CD14-positive monocyte (primary cell): ENCODE results near the gene FDPS. TPM values are rescaled to one million over a fixed set of nuclear protein-coding genes. Genes with fewer than 3 reads are reported as not detected.

Experiments used
- DNase-seq, 3 donors: peaks; one replicate each; pipeline ENCODE4 v3.0.0-alpha.2; 2011 to 2022
- H2AFZ ChIP-seq: 2 replicates; pipeline ENCODE4 v1.6.0; 2012; ENCODE audit warnings: mild to moderate bottlenecking, low read depth, low read length, inconsistent platforms; ENCODE audit not compliant: insufficient read depth, poor library complexity, severe bottlenecking
- H3K27ac ChIP-seq, 2 donors: 1 replicate in 1 of 2; 2 replicates in 1 of 2; pipeline ENCODE4 v1.5.1; 2012 to 2013; ENCODE audit warnings: low read length in 2 of 2, control low read depth in 1 of 2, inconsistent platforms in 1 of 2, low read depth in 1 of 2, mild to moderate bottlenecking in 1 of 2
- H3K27me3 ChIP-seq, 2 donors: one replicate each; pipeline versions ENCODE4 v1.6.0 to v1.6.1; 2011 to 2013; ENCODE audit warnings: low read length in 2 of 2; ENCODE audit not compliant: control insufficient read depth in 2 of 2, insufficient read depth in 2 of 2
- H3K36me3 ChIP-seq, 2 donors: replicated peaks in 1 of 2; 1 replicate in 1 of 2; 2 replicates in 1 of 2; pipeline versions ENCODE4 v1.5.1 to v1.6.1; 2012 to 2013; ENCODE audit warnings: low read length in 2 of 2, control low read depth in 1 of 2, inconsistent platforms in 1 of 2, mild to moderate bottlenecking in 1 of 2; ENCODE audit not compliant: insufficient read depth in 2 of 2, control insufficient read depth in 1 of 2
- H3K4me1 ChIP-seq, 2 donors: 1 replicate in 1 of 2; 2 replicates in 1 of 2; pipeline versions ENCODE4 v1.5.1 to v1.6.1; 2012 to 2013; ENCODE audit warnings: low read length in 2 of 2, control low read depth in 1 of 2, inconsistent platforms in 1 of 2, mild to moderate bottlenecking in 1 of 2, moderate library complexity in 1 of 2; ENCODE audit not compliant: insufficient read depth in 2 of 2, control insufficient read depth in 1 of 2
- H3K4me2 ChIP-seq: replicated peaks from 2 replicates; pipeline ENCODE3; 2012; ENCODE audit warnings: low read length, moderate library complexity, mild to moderate bottlenecking; ENCODE audit not compliant: poor library complexity, severe bottlenecking; ENCODE audit errors: extremely low read depth
- H3K4me3 ChIP-seq, 3 experiments: fragments of 200-600 bp in 1 of 3; sonication (generic) in 1 of 3; replicated peaks in 1 of 3; 1 replicate in 2 of 3; 2 replicates in 1 of 3; pipeline ENCODE4 v1.5.1; 2011 to 2013; ENCODE audit warnings: low read length in 3 of 3, mild to moderate bottlenecking in 3 of 3, control low read depth in 2 of 3, low read depth in 2 of 3, inconsistent platforms in 1 of 3, moderate library complexity in 1 of 3
- H3K79me2 ChIP-seq: 2 replicates; pipeline ENCODE4 v1.6.0; 2012; ENCODE audit warnings: mild to moderate bottlenecking, control low read depth, inconsistent platforms, low read length, moderate library complexity; ENCODE audit not compliant: insufficient read depth
- H3K9ac ChIP-seq: 2 replicates; pipeline ENCODE4 v1.6.0; 2017; ENCODE audit warnings: low read length, mild to moderate bottlenecking; ENCODE audit not compliant: insufficient read depth, poor library complexity, severe bottlenecking
- H3K9me3 ChIP-seq, 2 donors: replicated peaks in 1 of 2; 1 replicate in 1 of 2; 2 replicates in 1 of 2; pipeline versions ENCODE4 v1.5.1 to v1.6.1; 2012 to 2013; ENCODE audit warnings: low read length in 2 of 2, control low read depth in 1 of 2; ENCODE audit not compliant: control insufficient read depth in 1 of 2, insufficient read depth in 1 of 2
- H4K20me1 ChIP-seq: 2 replicates; pipeline ENCODE4 v1.6.0; 2012; ENCODE audit warnings: mild to moderate bottlenecking, low read length, control low read depth, moderate library complexity; ENCODE audit not compliant: insufficient read depth
- H3K27ac Mint-ChIP-seq, 7 donors: one replicate each; pipeline ENCODE4 v1.8.0; 2020; ENCODE audit warnings: mild to moderate bottlenecking in 7 of 7, mixed read lengths in 7 of 7, moderate library complexity in 6 of 7, inconsistent platforms in 2 of 7
- H3K27me3 Mint-ChIP-seq, 3 donors: one replicate each; pipeline ENCODE4 v1.8.0; 2021 to 2022; ENCODE audit warnings: low read depth in 3 of 3, mild to moderate bottlenecking in 3 of 3, mixed read lengths in 3 of 3, moderate library complexity in 3 of 3, inconsistent platforms in 1 of 3
- H3K36me3 Mint-ChIP-seq, 2 donors: one replicate each; pipeline ENCODE4 v1.8.0; 2020; ENCODE audit warnings: mixed read lengths in 2 of 2, inconsistent platforms in 1 of 2, mild to moderate bottlenecking in 1 of 2
- H3K4me1 Mint-ChIP-seq: one replicate; pipeline ENCODE4 v1.8.0; 2020; ENCODE audit warnings: mild to moderate bottlenecking, mixed read lengths
- H3K4me3 Mint-ChIP-seq, 2 donors: one replicate each; pipeline ENCODE4 v1.8.0; 2020; ENCODE audit warnings: mild to moderate bottlenecking in 2 of 2, mixed read lengths in 2 of 2, moderate library complexity in 1 of 2
- H3K9me3 Mint-ChIP-seq, 7 donors: one replicate each; pipeline ENCODE4 v1.8.0; 2020 to 2022; ENCODE audit warnings: mixed read lengths in 7 of 7, mild to moderate bottlenecking in 6 of 7, moderate library complexity in 6 of 7, inconsistent platforms in 2 of 7
- WGBS: methylation state at CpG from one replicate; pipeline ENCODE4 v1.1.5; 2013; ENCODE audit warnings: missing lambda C conversion rate; ENCODE audit not compliant: insufficient coverage; 5-methylcytosine and 5-hydroxymethylcytosine counted together
- intact Hi-C, 2 donors: fragments of 100-400 bp; cut with micrococcal nuclease; formaldehyde crosslinking; loops; one replicate each; pipeline versions ENCODE4 v1.15.0 to v1.15.1; 2023
- polyA plus RNA-seq, 3 donors: library from polyadenylated mRNA; depleted of rRNA in 1 of 3; unstranded in 2 of 3; stranded (reverse) in 1 of 3; fragments of 300-500 nt in 2 of 3; fragments of >200 nt in 1 of 3; fragmentation: Illumina TruSeq in 2 of 3; gene quantifications; 1 replicate in 2 of 3; 2 replicates in 1 of 3; pipeline ENCODE4 v1.2.3, GENCODE V29; 2012 to 2021
- TF ChIP-seq, protein P1 (sequence below): fragments of 200-600 bp; IDR thresholded peaks from one replicate; pipeline ENCODE4 v1.8.0; 2022; ENCODE audit warnings: antibody characterized with exemption, mild to moderate bottlenecking

The FDPS gene
- polyA plus RNA-seq, 3 donors: 92.5 to 123 (median 117) TPM

DNA sequence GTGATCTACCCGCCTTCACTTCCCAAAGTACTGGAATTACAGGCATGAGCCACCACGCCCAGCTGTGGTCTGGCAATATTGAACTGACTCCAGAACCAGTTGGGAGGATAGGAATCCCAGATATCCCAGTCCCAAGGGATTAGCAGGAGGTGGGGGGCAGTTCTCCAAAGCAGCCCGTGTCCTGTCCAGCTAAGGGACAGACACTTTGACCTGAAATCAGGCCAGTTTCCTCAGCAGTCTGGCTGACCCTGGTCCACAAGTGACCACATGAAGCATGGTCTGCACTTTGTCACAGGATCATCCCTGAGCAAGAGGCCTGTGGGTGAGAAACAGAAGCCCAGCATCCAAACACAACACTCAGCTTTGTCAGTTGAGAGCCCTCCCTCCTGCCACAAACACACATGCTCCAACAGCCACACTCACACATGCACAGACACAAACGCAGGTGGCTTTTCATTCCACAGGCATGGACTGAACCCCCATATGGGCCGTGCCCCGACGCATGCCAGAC lies 2.7 kb upstream of the FDPS start:
- TF ChIP-seq, protein P1, sequence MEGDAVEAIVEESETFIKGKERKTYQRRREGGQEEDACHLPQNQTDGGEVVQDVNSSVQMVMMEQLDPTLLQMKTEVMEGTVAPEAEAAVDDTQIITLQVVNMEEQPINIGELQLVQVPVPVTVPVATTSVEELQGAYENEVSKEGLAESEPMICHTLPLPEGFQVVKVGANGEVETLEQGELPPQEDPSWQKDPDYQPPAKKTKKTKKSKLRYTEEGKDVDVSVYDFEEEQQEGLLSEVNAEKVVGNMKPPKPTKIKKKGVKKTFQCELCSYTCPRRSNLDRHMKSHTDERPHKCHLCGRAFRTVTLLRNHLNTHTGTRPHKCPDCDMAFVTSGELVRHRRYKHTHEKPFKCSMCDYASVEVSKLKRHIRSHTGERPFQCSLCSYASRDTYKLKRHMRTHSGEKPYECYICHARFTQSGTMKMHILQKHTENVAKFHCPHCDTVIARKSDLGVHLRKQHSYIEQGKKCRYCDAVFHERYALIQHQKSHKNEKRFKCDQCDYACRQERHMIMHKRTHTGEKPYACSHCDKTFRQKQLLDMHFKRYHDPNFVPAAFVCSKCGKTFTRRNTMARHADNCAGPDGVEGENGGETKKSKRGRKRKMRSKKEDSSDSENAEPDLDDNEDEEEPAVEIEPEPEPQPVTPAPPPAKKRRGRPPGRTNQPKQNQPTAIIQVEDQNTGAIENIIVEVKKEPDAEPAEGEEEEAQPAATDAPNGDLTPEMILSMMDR: no peak
- Mint-ChIP-seq H3K4me3 (no peak overlapping the region), H3K9me3 (no peaks in the 10 kb centered on the region), H3K4me1 (peaks cover 29% of the 10 kb centered on the region), H3K27me3 (peaks cover 2 to 6% (median 2%) of the 10 kb centered on the region in 3 donors), H3K36me3 (peaks cover 0 to 5% of the 10 kb centered on the region in 2 donors), H3K27ac (no peak overlapping the region)
- Histone ChIP-seq H3K4me2 (no peak overlapping the region), H3K79me2 (peaks cover 23% of the 10 kb centered on the region), H3K36me3 (no peaks in the 10 kb centered on the region), H4K20me1 (no peaks in the 10 kb centered on the region), H3K9ac (no peak overlapping the region), H3K27ac (no peak overlapping the region), H3K4me1 (peaks cover 19 to 23% of the 10 kb centered on the region in 2 donors), H2AFZ (no peak overlapping the region), H3K27me3 (no peaks in the 10 kb centered on the region), H3K4me3 (no peak overlapping the region), H3K9me3 (no peaks in the 10 kb centered on the region)
- intact Hi-C loops: loop anchor here in 1 of 2 donors (5.0 kb wide), 1 partner anchor 99 kb away; the partner anchor contains the start of genes MTX1 and THBS3
- DNase-seq: no peak
- 96% methylated on average over 4 of the region's 7 CpGs for WGBS

DNA sequence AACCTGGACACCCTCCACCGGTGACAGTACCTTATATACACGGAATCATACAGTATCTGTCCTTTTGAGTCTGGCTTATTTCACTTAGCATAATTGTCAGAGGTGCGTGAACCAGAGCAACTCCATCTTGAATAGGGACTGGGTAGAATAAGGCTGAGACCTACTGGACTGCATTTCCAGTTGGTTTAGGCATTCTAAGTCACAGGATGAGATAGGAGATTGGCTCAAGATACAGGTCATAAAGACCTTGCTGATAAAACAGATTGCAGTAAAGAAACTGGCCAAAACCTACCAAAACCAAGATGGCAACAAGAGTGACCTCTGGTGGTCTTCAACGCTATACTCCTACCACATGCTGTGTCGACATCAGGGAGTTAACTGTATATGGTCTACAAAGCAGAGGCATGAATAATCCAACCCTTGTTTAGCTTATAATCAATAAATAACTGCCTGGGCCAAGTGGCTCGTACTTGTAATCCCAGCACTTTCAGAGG lies 1.4 kb upstream of the FDPS start:
- H3K27me3 ChIP-seq: no peaks in the 10 kb centered on the region
- H3K4me1 ChIP-seq: peaks cover 19 to 23% of the 10 kb centered on the region in 2 donors
- DNase-seq: peak in 2 of 3 donors; percentile 15 to 42
- H3K27ac ChIP-seq: peak overlapping the region; percentile 83 to 88
- no peaks in the 10 kb centered on the region for H3K9me3 ChIP-seq
- H2AFZ ChIP-seq: peak overlapping the region; percentile 91
- 67% methylated on average over 6 of the region's 6 CpGs for WGBS
- no peak overlapping the region for H3K9ac ChIP-seq
- no peaks in the 10 kb centered on the region for H4K20me1 ChIP-seq
- H3K27ac Mint-ChIP-seq: peak overlapping the region in 5 of 7 donors; percentile 96 to 99 (median 98)
- H3K4me3 ChIP-seq: no peak overlapping the region
- peaks cover 31% of the 10 kb centered on the region for H3K4me1 Mint-ChIP-seq
- H3K9me3 Mint-ChIP-seq: no peaks in the 10 kb centered on the region
- peaks cover 31% of the 10 kb centered on the region for H3K79me2 ChIP-seq
- peaks cover 4 to 16% of the 10 kb centered on the region in 2 donors for H3K36me3 Mint-ChIP-seq
- no peak overlapping the region for H3K4me3 Mint-ChIP-seq
- intact Hi-C loops: loop anchor here in 1 of 2 donors (5.0 kb wide), 1 partner anchor 100 kb away; the partner anchor contains the start of genes MTX1 and THBS3
- H3K4me2 ChIP-seq: peak overlapping the region; percentile 89
- H3K27me3 Mint-ChIP-seq: peaks cover 2 to 6% (median 4%) of the 10 kb centered on the region in 3 donors
- peaks cover 0 to 4% of the 10 kb centered on the region in 2 donors for H3K36me3 ChIP-seq
- TF ChIP-seq, protein P1: no peak
